Neuronal stem cell (in vitro differentiated cells): ENCODE data around the gene ARMC2.
A peak's percentile ranks its signal among the peaks of the same experiment; 100 is the strongest.

Experiments
- DNase-seq: peaks from one replicate; pipeline ENCODE4 v3.0.0-alpha.2; 2013; ENCODE audit warnings: low spot score
- H2AFZ ChIP-seq: one replicate; pipeline ENCODE4 v1.6.1; 2013; ENCODE audit warnings: mild to moderate bottlenecking, low read length, inconsistent platforms
- H2AK5ac ChIP-seq: 2 replicates; pipeline ENCODE4 v1.6.1; 2013; ENCODE audit warnings: low read depth, mild to moderate bottlenecking, inconsistent platforms, low read length, moderate library complexity, mixed read lengths
- H2BK120ac ChIP-seq: 2 replicates; pipeline ENCODE4 v1.6.1; 2013; ENCODE audit warnings: low read depth, mild to moderate bottlenecking, inconsistent platforms, low read length, moderate library complexity, mixed read lengths
- H2BK12ac ChIP-seq: one replicate; pipeline ENCODE4 v1.6.1; 2013; ENCODE audit warnings: low read length, inconsistent platforms
- H2BK15ac ChIP-seq: 2 replicates; pipeline ENCODE4 v1.6.1; 2013; ENCODE audit warnings: mild to moderate bottlenecking, low read length, inconsistent platforms, mixed read lengths
- H2BK5ac ChIP-seq: one replicate; pipeline ENCODE4 v1.6.1; 2013; ENCODE audit warnings: inconsistent platforms, mild to moderate bottlenecking, low read length, moderate library complexity
- H3K14ac ChIP-seq: one replicate; pipeline ENCODE4 v1.6.1; 2013; ENCODE audit warnings: low read length, inconsistent platforms
- H3K18ac ChIP-seq: 2 replicates; pipeline ENCODE4 v1.6.1; 2013; ENCODE audit warnings: low read length, inconsistent platforms
- H3K23ac ChIP-seq: 2 replicates; pipeline ENCODE4 v1.6.1; 2013; ENCODE audit warnings: low read depth, mild to moderate bottlenecking, mixed read lengths, low read length, inconsistent platforms; ENCODE audit not compliant: poor library complexity
- H3K27ac ChIP-seq: replicated peaks from 3 replicates; pipeline ENCODE4 v1.5.1; 2013; ENCODE audit warnings: low read length, inconsistent platforms
- H3K27me3 ChIP-seq, 3 experiments: 2 replicates each; pipeline ENCODE4 v1.6.1; 2013; ENCODE audit warnings: low read length in 3 of 3, mild to moderate bottlenecking in 2 of 3, inconsistent platforms in 1 of 3, low read depth in 1 of 3, mixed read lengths in 1 of 3, moderate library complexity in 1 of 3; ENCODE audit not compliant: control insufficient read depth in 3 of 3, insufficient read depth in 3 of 3
- H3K36me3 ChIP-seq, 2 donors: replicated peaks in 1 of 2; 2 replicates each; pipeline ENCODE4 v1.6.1; 2013; ENCODE audit warnings: low read length in 2 of 2; ENCODE audit not compliant: control insufficient read depth in 2 of 2, insufficient read depth in 2 of 2
- H3K4ac ChIP-seq: 2 replicates; pipeline ENCODE4 v1.6.1; 2013; ENCODE audit warnings: inconsistent platforms, mild to moderate bottlenecking, low read length, moderate library complexity
- H3K4me1 ChIP-seq, 2 donors: 1 replicate in 1 of 2; 2 replicates in 1 of 2; pipeline ENCODE4 v1.6.1; 2013; ENCODE audit warnings: low read length in 2 of 2, low read depth in 1 of 2; ENCODE audit not compliant: control insufficient read depth in 2 of 2, insufficient read depth in 1 of 2
- H3K4me2 ChIP-seq: one replicate; pipeline ENCODE4 v1.6.1; 2013; ENCODE audit warnings: mild to moderate bottlenecking, low read length, inconsistent platforms; ENCODE audit not compliant: insufficient read depth, poor library complexity, severe bottlenecking
- H3K4me3 ChIP-seq, 2 donors: 2 replicates each; pipeline ENCODE4 v1.5.1; 2013; ENCODE audit warnings: low read length in 2 of 2, mild to moderate bottlenecking in 2 of 2, inconsistent platforms in 1 of 2, moderate library complexity in 1 of 2
- H3K79me1 ChIP-seq: one replicate; pipeline ENCODE4 v1.6.1; 2013; ENCODE audit warnings: low read depth, mild to moderate bottlenecking, inconsistent platforms, low read length, moderate library complexity
- H3K9ac ChIP-seq: one replicate; pipeline ENCODE4 v1.6.1; 2013; ENCODE audit warnings: mild to moderate bottlenecking, low read depth, low read length, inconsistent platforms; ENCODE audit not compliant: poor library complexity
- H3K9me3 ChIP-seq, 2 donors: replicated peaks in 1 of 2; 2 replicates each; pipeline versions ENCODE3 to v1.6.1; 2013; ENCODE audit warnings: low read length in 2 of 2, mild to moderate bottlenecking in 2 of 2, inconsistent platforms in 1 of 2, low read depth in 1 of 2, mixed read lengths in 1 of 2, moderate library complexity in 1 of 2; ENCODE audit not compliant: control insufficient read depth in 2 of 2, insufficient read depth in 1 of 2
- H4K8ac ChIP-seq: one replicate; pipeline ENCODE4 v1.6.1; 2013; ENCODE audit warnings: low read depth, mild to moderate bottlenecking, inconsistent platforms, low read length, moderate library complexity
- H4K91ac ChIP-seq: one replicate; pipeline ENCODE4 v1.6.1; 2013; ENCODE audit warnings: low read length, low read depth, mild to moderate bottlenecking, inconsistent platforms; ENCODE audit not compliant: poor library complexity
- WGBS, 2 donors: extraction: QIAGEN DNeasy Blood & Tissue Kit; methylation state at CpG; one replicate each; pipeline ENCODE4 v1.1.7; 2013; ENCODE audit warnings: missing lambda C conversion rate in 2 of 2, mixed read lengths in 1 of 2; ENCODE audit not compliant: insufficient read length in 2 of 2, insufficient replicate concordance in 1 of 2; ENCODE audit errors: extremely low coverage in 2 of 2; 5-methylcytosine and 5-hydroxymethylcytosine counted together

The ARMC2 gene

DNA sequence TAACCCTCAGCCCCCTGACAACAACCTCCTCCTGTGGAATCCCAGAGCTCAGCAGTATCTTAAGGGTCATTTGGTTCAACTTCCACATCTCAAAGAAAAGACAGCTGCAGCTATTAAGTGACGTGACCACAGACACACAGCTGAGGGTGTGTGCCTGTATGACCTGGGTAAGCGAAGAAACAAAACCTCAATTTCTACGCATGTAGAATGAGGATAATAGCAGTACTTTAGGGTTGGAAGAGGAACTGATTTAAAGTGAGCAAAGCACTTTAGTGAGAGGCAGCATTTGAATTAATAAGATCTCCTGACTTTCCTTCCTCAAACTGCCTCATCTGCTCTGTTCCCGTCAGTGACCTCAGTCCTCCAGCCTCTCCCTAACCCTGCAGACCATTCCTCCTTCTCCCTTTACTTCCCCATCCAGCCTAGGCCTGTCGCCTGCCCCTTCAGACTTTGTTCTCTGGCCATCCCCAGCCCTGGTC, 6.8 kb upstream of the ARMC2 start:
- Histone ChIP-seq H3K4me1 (peaks cover 2 to 3% of the 10 kb centered on the region in 2 donors), H2BK120ac (no peak overlapping the region), H3K9ac (no peak overlapping the region), H3K9me3 (peaks cover 0 to 2% of the 10 kb centered on the region in 2 donors), H4K8ac (no peak overlapping the region), H3K23ac (no peak overlapping the region), H2AFZ (no peak overlapping the region), H3K79me1 (no peaks in the 10 kb centered on the region), H3K4me2 (no peak overlapping the region), H2BK15ac (no peak overlapping the region), H3K14ac (no peak overlapping the region), H4K91ac (no peak overlapping the region), H2BK12ac (no peak overlapping the region), H3K36me3 (no peaks in the 10 kb centered on the region), H3K18ac (no peak overlapping the region), H3K4ac (no peak overlapping the region), H2BK5ac (no peak overlapping the region), H3K4me3 (no peak overlapping the region), H3K27ac (no peak overlapping the region), H2AK5ac (no peak overlapping the region), H3K27me3 (peaks cover 0 to 32% (median 10%) of the 10 kb centered on the region in 3 experiments)
- WGBS, 2 donors: no CpG with 5 or more reads among the region's 5 CpGs
- no peak for DNase-seq

DNA sequence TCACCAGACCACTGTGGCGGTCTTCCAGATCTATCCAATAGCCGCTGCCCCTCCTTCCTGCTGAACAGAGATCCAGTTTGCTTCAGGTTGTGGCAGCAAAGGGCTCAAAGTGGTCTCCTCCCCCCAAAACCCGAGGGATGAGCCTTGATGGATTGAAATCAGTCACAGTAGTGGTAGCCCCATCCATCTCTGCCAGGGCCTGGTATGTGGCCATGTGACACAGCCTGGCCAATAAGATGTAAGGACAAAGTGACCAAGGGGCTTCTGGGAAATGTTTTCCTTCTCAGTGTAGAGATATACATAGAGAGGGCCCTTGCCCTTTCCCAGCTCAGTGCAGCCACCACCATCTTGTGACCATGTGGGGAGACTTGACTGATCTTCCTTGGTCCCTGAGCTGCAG, 4.1 kb upstream of the ARMC2 start:
- no peak overlapping the region for H4K8ac ChIP-seq
- H3K4ac ChIP-seq: no peak overlapping the region
- WGBS, 2 donors: no CpG with 5 or more reads among the region's 3 CpGs
- no peak overlapping the region for H2BK15ac ChIP-seq
- H3K23ac ChIP-seq: no peak overlapping the region
- H3K9ac ChIP-seq: no peak overlapping the region
- H3K4me3 ChIP-seq: no peak overlapping the region
- H3K4me2 ChIP-seq: no peak overlapping the region
- H3K9me3 ChIP-seq: no peaks in the 10 kb centered on the region
- no peak overlapping the region for H2BK5ac ChIP-seq
- peak overlapping the region; percentile 68 for H2AFZ ChIP-seq
- no peak overlapping the region for H4K91ac ChIP-seq
- no peak overlapping the region for H2BK12ac ChIP-seq
- no peak overlapping the region for H2AK5ac ChIP-seq
- H2BK120ac ChIP-seq: no peak overlapping the region
- H3K79me1 ChIP-seq: no peaks in the 10 kb centered on the region
- H3K14ac ChIP-seq: no peak overlapping the region
- H3K18ac ChIP-seq: no peak overlapping the region
- H3K27me3 ChIP-seq: peaks cover 0 to 24% (median 0%) of the 10 kb centered on the region in 3 experiments
- no peaks in the 10 kb centered on the region for H3K36me3 ChIP-seq
- DNase-seq: no peak
- peaks cover 2 to 6% of the 10 kb centered on the region in 2 donors for H3K4me1 ChIP-seq
- no peak overlapping the region for H3K27ac ChIP-seq

DNA sequence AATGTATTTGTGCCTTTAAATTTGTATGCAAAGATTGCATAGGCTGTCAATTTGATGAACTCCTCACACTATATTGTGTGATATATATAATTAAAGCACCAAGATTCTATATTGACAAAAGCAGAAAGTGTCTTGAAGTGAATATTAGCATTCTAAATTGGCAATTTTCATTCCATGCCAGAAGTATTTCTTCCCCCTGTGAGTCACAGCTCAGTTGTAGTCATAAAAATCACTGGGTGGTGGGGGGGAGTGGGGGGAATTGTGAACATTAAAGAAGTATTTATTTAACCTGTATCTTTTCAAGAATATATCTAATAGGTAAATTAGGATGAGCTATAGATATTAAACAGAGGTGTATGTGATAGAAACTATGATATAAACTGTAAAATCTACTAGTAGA, 3.1 kb upstream of the ARMC2 start:
- H2AFZ ChIP-seq: no peak overlapping the region
- no peak overlapping the region for H3K27ac ChIP-seq
- H3K23ac ChIP-seq: no peak overlapping the region
- no peaks in the 10 kb centered on the region for H3K79me1 ChIP-seq
- H2AK5ac ChIP-seq: no peak overlapping the region
- no peaks in the 10 kb centered on the region for H3K36me3 ChIP-seq
- DNase-seq: no peak
- H3K4me3 ChIP-seq: no peak overlapping the region
- no peaks in the 10 kb centered on the region for H3K9me3 ChIP-seq
- no peak overlapping the region for H2BK12ac ChIP-seq
- H3K4ac ChIP-seq: no peak overlapping the region
- H4K8ac ChIP-seq: no peak overlapping the region
- peaks cover 2 to 6% of the 10 kb centered on the region in 2 donors for H3K4me1 ChIP-seq
- no peak overlapping the region for H3K14ac ChIP-seq
- no peak overlapping the region for H2BK5ac ChIP-seq
- H3K9ac ChIP-seq: no peak overlapping the region
- peaks cover 0 to 24% (median 0%) of the 10 kb centered on the region in 3 experiments for H3K27me3 ChIP-seq
- H3K18ac ChIP-seq: no peak overlapping the region
- H3K4me2 ChIP-seq: no peak overlapping the region
- no peak overlapping the region for H4K91ac ChIP-seq
- H2BK120ac ChIP-seq: no peak overlapping the region
- H2BK15ac ChIP-seq: no peak overlapping the region

DNA sequence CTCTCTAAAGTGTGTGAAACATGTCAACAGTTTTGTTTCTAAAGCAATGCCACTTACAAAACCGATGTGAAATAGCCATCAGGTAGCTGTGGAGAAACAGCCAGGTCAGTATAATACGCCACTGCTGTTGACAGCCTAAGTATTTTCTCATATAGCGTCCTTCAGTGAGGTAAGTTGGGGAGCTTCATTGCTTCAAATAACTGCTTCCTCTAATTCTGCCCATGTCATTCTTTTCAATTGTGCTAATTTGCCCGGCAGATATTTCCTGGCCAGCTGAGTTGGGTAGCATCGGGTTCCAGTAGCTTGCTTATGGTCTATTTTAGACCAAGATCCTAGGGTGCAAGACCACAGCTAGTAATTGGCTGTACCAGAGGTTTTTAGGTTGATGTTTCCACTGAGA, 2.1 kb upstream of the ARMC2 start:
- Histone ChIP-seq H3K79me1 (no peaks in the 10 kb centered on the region), H3K4ac (no peak overlapping the region), H2AK5ac (no peak overlapping the region), H4K8ac (no peak overlapping the region), H3K27me3 (peaks cover 0 to 24% (median 0%) of the 10 kb centered on the region in 3 experiments), H3K4me2 (no peak overlapping the region), H3K23ac (no peak overlapping the region), H3K14ac (no peak overlapping the region), H2BK5ac (no peak overlapping the region), H3K9me3 (no peaks in the 10 kb centered on the region), H3K36me3 (no peaks in the 10 kb centered on the region), H4K91ac (no peak overlapping the region), H2BK15ac (no peak overlapping the region), H2AFZ (no peak overlapping the region), H2BK120ac (no peak overlapping the region), H3K27ac (no peak overlapping the region), H3K9ac (no peak overlapping the region), H3K4me1 (peaks cover 2 to 6% of the 10 kb centered on the region in 2 donors), H2BK12ac (no peak overlapping the region), H3K4me3 (no peak overlapping the region), H3K18ac (no peak overlapping the region)
- DNase-seq: no peak
- WGBS, 2 donors: no CpG with 5 or more reads among the region's 5 CpGs
